ENCODE measurements around the gene CFAP74. TPM values are rescaled to one million over a fixed set of nuclear protein-coding genes. Genes with fewer than 3 reads are reported as not detected.

CFAP74 gene
- total RNA-seq, 1 donor from 2014 or later: 6.6 TPM

GRCh38 chr1:1997576-1997975 lies 6.0 kb downstream of the CFAP74 start:
- H3K27me3 ChIP-seq (ENCODE audit: low read depth): peaks cover 15% of the 10 kb centered on the region

GRCh38 chr1:1996207-1996651 lies 7.4 kb downstream of the CFAP74 start:
- DNase-seq (no peak), ATAC-seq (peak; percentile 57 to 59)
- Histone ChIP-seq H3K27ac (no peak overlapping the region), H3K36me3 (no peaks in the 10 kb centered on the region), H3K9me3 (no peaks in the 10 kb centered on the region), H3K27me3 (ENCODE audit: low read depth) (peaks cover 7% of the 10 kb centered on the region), H3K4me1 (peaks cover 7% of the 10 kb centered on the region), H3K4me3 (no peak overlapping the region)
- TF ChIP-seq CTCF (IDR thresholded peaks at IDR 0.05): no peak
- intact Hi-C loops (cut with DNase I): no loop called here

More at GRCh38 chr1:1997576-1997975, 6.0 kb downstream of the CFAP74 start:
- intact Hi-C loops (cut with DNase I): no loop called here
- H3K36me3 ChIP-seq: no peaks in the 10 kb centered on the region
- TF ChIP-seq CTCF (IDR thresholded peaks at IDR 0.05): no peak
- no peak overlapping the region for H3K4me3 ChIP-seq
- H3K9me3 ChIP-seq: no peaks in the 10 kb centered on the region
- DNase-seq (no peak), ATAC-seq (no peak)
- no peak overlapping the region for H3K27ac ChIP-seq
- H3K4me1 ChIP-seq: peaks cover 7% of the 10 kb centered on the region

- intact Hi-C loops (cut with DNase I): no loop called here
These were observed 9.1 kb downstream of the CFAP74 start for GRCh38 chr1:1994536-1994935.

GRCh38 chr1:1990222-1990621 lies 13.4 kb downstream of the CFAP74 start:
- no peak for TF ChIP-seq CTCF (IDR thresholded peaks at IDR 0.05)
- no peaks in the 10 kb centered on the region for H3K9me3 ChIP-seq
- intact Hi-C loops (cut with DNase I): no loop called here
- no peaks in the 10 kb centered on the region for H3K36me3 ChIP-seq
- peak; percentile 50 to 73 for ATAC-seq
- no peak for DNase-seq
- no peaks in the 10 kb centered on the region for H3K4me1 ChIP-seq
- peak overlapping the region; percentile 62 for H3K27ac ChIP-seq
- H3K27me3 ChIP-seq (ENCODE audit: low read depth): peaks cover 17% of the 10 kb centered on the region
- no peak overlapping the region for H3K4me3 ChIP-seq

More at GRCh38 chr1:1994536-1994935, 9.1 kb downstream of the CFAP74 start:
- peaks cover 3% of the 10 kb centered on the region for H3K27me3 ChIP-seq (ENCODE audit: low read depth)
- no peaks in the 10 kb centered on the region for H3K36me3 ChIP-seq
- H3K4me3 ChIP-seq: no peak overlapping the region
- ATAC-seq (no peak), DNase-seq (no peak)
- no peak for TF ChIP-seq CTCF (IDR thresholded peaks at IDR 0.05)
- H3K9me3 ChIP-seq: no peaks in the 10 kb centered on the region
- no peak overlapping the region for H3K27ac ChIP-seq
- peaks cover 7% of the 10 kb centered on the region for H3K4me1 ChIP-seq

GRCh38 chr1:1989789-1990188 lies 13.8 kb downstream of the CFAP74 start:
- H3K27ac ChIP-seq: peak overlapping the region; percentile 62
- intact Hi-C loops (cut with DNase I): no loop called here
- DNase-seq: no peak
- H3K27me3 ChIP-seq (ENCODE audit: low read depth): peaks cover 17% of the 10 kb centered on the region
- H3K4me1 ChIP-seq: no peaks in the 10 kb centered on the region
- peak in 1 of 2 donors; percentile 9 for ATAC-seq
- no peak for TF ChIP-seq CTCF (IDR thresholded peaks at IDR 0.05)
- H3K4me3 ChIP-seq: no peak overlapping the region
- H3K9me3 ChIP-seq: no peaks in the 10 kb centered on the region
- no peaks in the 10 kb centered on the region for H3K36me3 ChIP-seq
